ENCODE results near the gene CAMK2N1. TPM values are rescaled to one million over a fixed set of nuclear protein-coding genes. Genes with fewer than 3 reads are reported as not detected.

CAMK2N1 gene
- total and polyA plus RNA-seq, 2 of the 8 experiments (the other 6 are each of a cell fraction or from before 2014, with no cell fraction given), result 2.3 to 5.6 TPM

DNA sequence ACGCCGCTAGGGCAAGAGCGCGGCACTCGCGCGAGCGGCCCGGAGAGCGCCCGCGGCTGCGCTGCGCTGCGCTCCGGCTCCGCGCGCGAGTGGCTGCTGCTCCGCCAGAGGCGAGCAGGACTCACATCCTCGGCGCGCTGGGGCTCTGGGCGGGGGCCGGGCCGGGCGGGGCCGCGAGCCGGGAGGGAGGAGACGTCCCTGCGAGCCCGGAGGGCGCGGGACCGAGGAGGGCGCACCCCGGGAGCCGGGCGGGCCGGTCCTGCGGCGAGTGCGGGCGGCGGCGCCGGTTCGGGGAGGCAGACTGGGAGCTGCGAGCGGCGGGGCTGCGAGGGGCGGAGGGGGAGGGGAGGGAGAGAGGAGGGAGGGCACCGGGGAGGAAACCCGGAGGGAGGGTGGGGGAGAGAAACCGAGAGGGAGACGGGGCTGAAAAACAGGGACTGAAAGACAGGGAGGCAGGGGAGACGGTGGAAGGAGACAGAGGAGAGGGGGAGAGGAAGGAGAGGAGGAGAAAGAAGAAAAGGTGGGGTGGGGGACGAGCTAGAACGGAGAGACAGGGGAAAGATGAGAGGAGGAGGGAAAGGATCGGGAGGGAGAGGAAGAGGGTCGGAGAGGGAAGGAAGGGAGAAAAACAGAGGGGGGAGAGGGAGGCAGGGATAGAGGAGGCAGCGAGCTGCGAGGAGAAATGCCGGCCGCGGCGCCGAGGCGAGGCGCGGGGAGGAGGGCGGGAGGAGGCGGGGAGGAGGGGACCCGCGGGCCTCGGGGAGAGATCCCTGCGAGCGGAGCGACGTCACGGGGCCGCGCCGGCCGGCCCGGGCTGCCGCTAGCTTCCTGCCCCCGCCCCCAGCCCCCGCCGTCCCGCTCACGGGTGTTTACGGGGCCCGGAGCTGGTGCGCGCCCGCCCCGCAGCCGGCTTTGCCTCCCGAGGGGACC lies at the start of gene CAMK2N1 (continued):
- TF ChIP-seq YY1 (IDR thresholded peaks at IDR 0.05; ENCODE audit: low read depth, low read length) (0 out of 2 replicates have a peak, but pooled peaks have one; percentile 33), CHD2 (IDR thresholded peaks at IDR 0.05; ENCODE audit: low read length) (no peak), EZH2 (IDR thresholded peaks at IDR 0.05; ENCODE audit: low read depth, low read length, severe bottlenecking) (no peak), SIN3A (conservative IDR thresholded peaks at IDR 0.05 in 1 of 2, IDR thresholded peaks at IDR 0.05 in 1 of 2; ENCODE audit: low read depth in 1 of 2, low read length in 2 of 2) (peak in 1 of 2 experiments; percentile 44; a peak in 1 of 4 replicates), RXRA (IDR thresholded peaks at IDR 0.05; ENCODE audit: insufficient read depth, low read depth, low read length) (no peak), SAP30 (IDR thresholded peaks at IDR 0.05; ENCODE audit: insufficient read depth, insufficient replicate concordance, low read length) (no peak), PHF8 (conservative IDR thresholded peaks at IDR 0.05; ENCODE audit: low read depth, low read length) (no peak; the same call in 1 of the 2 replicates), KDM4A (IDR thresholded peaks at IDR 0.05; ENCODE audit: low read depth, low read length, severe bottlenecking) (peak; percentile 7), JUND (IDR thresholded peaks at IDR 0.05; ENCODE audit: low read length) (no peak), BRCA1 (IDR thresholded peaks at IDR 0.05; ENCODE audit: low read depth, low read length) (no peak), POLR2AphosphoS5 (IDR thresholded peaks at IDR 0.05; ENCODE audit: low read depth, low read length) (no peak), CBX5 (IDR thresholded peaks at IDR 0.05; ENCODE audit: low read depth, low read length) (no peak), TAF1 (IDR thresholded peaks at IDR 0.05; ENCODE audit: low read depth, low read length) (0 out of 2 replicates have a peak, but pooled peaks have one; percentile 19), KDM1A (IDR thresholded peaks at IDR 0.05; ENCODE audit: borderline replicate concordance, low read length) (0 out of 2 replicates have a peak, but pooled peaks have one; percentile 24), RFX5 (IDR thresholded peaks at IDR 0.05; ENCODE audit: borderline replicate concordance, low read depth, low read length) (no peak), CREB1 (IDR thresholded peaks at IDR 0.05) (peak; percentile 50; the same call in 1 of the 2 replicates), EP300 (IDR thresholded peaks at IDR 0.05; ENCODE audit: borderline replicate concordance in 1 of 2, low read depth in 2 of 2, low read length in 2 of 2) (no peak), BACH1 (IDR thresholded peaks at IDR 0.05; ENCODE audit: low read length) (no peak)
- TF ChIP-seq, protein P1, sequence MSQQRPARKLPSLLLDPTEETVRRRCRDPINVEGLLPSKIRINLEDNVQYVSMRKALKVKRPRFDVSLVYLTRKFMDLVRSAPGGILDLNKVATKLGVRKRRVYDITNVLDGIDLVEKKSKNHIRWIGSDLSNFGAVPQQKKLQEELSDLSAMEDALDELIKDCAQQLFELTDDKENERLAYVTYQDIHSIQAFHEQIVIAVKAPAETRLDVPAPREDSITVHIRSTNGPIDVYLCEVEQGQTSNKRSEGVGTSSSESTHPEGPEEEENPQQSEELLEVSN (IDR thresholded peaks at IDR 0.05), result no peak
- TF ChIP-seq, protein P2, sequence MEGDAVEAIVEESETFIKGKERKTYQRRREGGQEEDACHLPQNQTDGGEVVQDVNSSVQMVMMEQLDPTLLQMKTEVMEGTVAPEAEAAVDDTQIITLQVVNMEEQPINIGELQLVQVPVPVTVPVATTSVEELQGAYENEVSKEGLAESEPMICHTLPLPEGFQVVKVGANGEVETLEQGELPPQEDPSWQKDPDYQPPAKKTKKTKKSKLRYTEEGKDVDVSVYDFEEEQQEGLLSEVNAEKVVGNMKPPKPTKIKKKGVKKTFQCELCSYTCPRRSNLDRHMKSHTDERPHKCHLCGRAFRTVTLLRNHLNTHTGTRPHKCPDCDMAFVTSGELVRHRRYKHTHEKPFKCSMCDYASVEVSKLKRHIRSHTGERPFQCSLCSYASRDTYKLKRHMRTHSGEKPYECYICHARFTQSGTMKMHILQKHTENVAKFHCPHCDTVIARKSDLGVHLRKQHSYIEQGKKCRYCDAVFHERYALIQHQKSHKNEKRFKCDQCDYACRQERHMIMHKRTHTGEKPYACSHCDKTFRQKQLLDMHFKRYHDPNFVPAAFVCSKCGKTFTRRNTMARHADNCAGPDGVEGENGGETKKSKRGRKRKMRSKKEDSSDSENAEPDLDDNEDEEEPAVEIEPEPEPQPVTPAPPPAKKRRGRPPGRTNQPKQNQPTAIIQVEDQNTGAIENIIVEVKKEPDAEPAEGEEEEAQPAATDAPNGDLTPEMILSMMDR (IDR thresholded peaks at IDR 0.05; ENCODE audit: control extremely low read depth in 1 of 3, insufficient read depth in 1 of 3, low read depth in 1 of 3, low read length in 3 of 3), result no peak

Measured in H1 (cell line).